ENCODE results near the gene FHOD3. TPM values are rescaled to one million over a fixed set of nuclear protein-coding genes. Genes with fewer than 3 reads are reported as not detected.

Gene FHOD3
- total and polyA plus RNA-seq, 2 of the 13 experiments (the other 11 are each of a cell fraction or from before 2014, with no cell fraction given): 0.07 TPM; not detected in 1

GRCh38 chr18:36594621-36595020 lies 297.1 kb downstream of the FHOD3 start:
- CTCF ChIA-PET (ENCODE audit: low intra/inter-chr PET ratio, low total read pairs): no interaction called here
- TF ChIP-seq ZNF296 (CRISPR knock-in tag; conservative IDR thresholded peaks at IDR 0.05) (no peak), CREBL2 (CRISPR knock-in tag; IDR thresholded peaks at IDR 0.05; ENCODE audit: borderline replicate concordance) (no peak)
- POLR2A ChIA-PET: no interaction called here
- ATAC-seq: no peak
- Histone ChIP-seq H3K27me3 (ENCODE audit: control insufficient read depth in 1 of 2, insufficient read depth in 2 of 2, low read length in 2 of 2) (peaks cover 2 to 13% of the 10 kb centered on the region in 2 experiments; a peak in 2 of 5 replicates), H3K79me2 (ENCODE audit: insufficient read depth, low read length) (no peaks in the 10 kb centered on the region), H2AFZ (ENCODE audit: low read length) (no peak overlapping the region), H3K4me2 (ENCODE audit: low read depth, low read length) (no peak overlapping the region), H3K9me3 (ENCODE audit: low read length) (no peaks in the 10 kb centered on the region), H3K36me3 (replicated peaks in 1 of 2; ENCODE audit: control insufficient read depth in 1 of 2, insufficient read depth in 2 of 2, low read length in 2 of 2) (no peaks in the 10 kb centered on the region), H3K27ac (ENCODE audit: extremely low read length, insufficient read depth, low read length) (no peak overlapping the region), H3K9ac (ENCODE audit: insufficient read depth, low read depth, low read length) (no peak overlapping the region), H3K4me3 (replicated peaks in 1 of 3; ENCODE audit: insufficient read depth in 1 of 3, low read depth in 2 of 3, low read length in 3 of 3) (no peak overlapping the region), H3K4me1 (ENCODE audit: insufficient read depth, low read length) (no peaks in the 10 kb centered on the region), H4K20me1 (ENCODE audit: insufficient read depth, low read length) (no peaks in the 10 kb centered on the region)
- no TSS peak for BruUV-seq (replicated peaks)
- no peak for DNase-seq (ENCODE audit: low spot score)
- intact Hi-C loops (cut with micrococcal nuclease; ENCODE audit: unreplicated experiment) (no loop called here), in situ Hi-C loops (cut with HindIII; ENCODE audit: extremely low pct_ligation_motif_present, low pct_unique_long_range_greater_than_20kb) (no loop called here)
- WGBS (ENCODE audit: low lambda C conversion rate): 46% methylated on average over 9 of the region's 9 CpGs
- FAIRE-seq: no peak

GRCh38 chr18:36595046-36595817 lies 297.7 kb downstream of the FHOD3 start:
- in situ Hi-C loops (cut with HindIII; ENCODE audit: extremely low pct_ligation_motif_present, low pct_unique_long_range_greater_than_20kb) (no loop called here), intact Hi-C loops (cut with micrococcal nuclease; ENCODE audit: unreplicated experiment) (no loop called here)
- CTCF ChIA-PET (ENCODE audit: low intra/inter-chr PET ratio, low total read pairs): no interaction called here
- H3K27me3 ChIP-seq (ENCODE audit: control insufficient read depth in 1 of 2, insufficient read depth in 2 of 2, low read length in 2 of 2): peaks cover 2 to 9% of the 10 kb centered on the region in 2 experiments; a peak in 1 of 5 replicates
- no peaks in the 10 kb centered on the region for H3K79me2 ChIP-seq (ENCODE audit: insufficient read depth, low read length)
- no TSS peak for BruUV-seq (replicated peaks)
- ATAC-seq (no peak), FAIRE-seq (no peak), DNase-seq (ENCODE audit: low spot score) (no peak)
- 21% methylated on average over 10 of the region's 10 CpGs for WGBS (ENCODE audit: low lambda C conversion rate)
- H3K36me3 ChIP-seq (replicated peaks in 1 of 2; ENCODE audit: control insufficient read depth in 1 of 2, insufficient read depth in 2 of 2, low read length in 2 of 2): no peaks in the 10 kb centered on the region
- H4K20me1 ChIP-seq (ENCODE audit: insufficient read depth, low read length): no peaks in the 10 kb centered on the region
- POLR2A ChIA-PET: no interaction called here
- no peak overlapping the region for H3K4me2 ChIP-seq (ENCODE audit: low read depth, low read length)
- no peak overlapping the region for H3K4me3 ChIP-seq (replicated peaks in 1 of 3; ENCODE audit: insufficient read depth in 1 of 3, low read depth in 2 of 3, low read length in 3 of 3)
- no peak overlapping the region for H3K27ac ChIP-seq (ENCODE audit: extremely low read length, insufficient read depth, low read length)
- H3K9me3 ChIP-seq (ENCODE audit: low read length): no peaks in the 10 kb centered on the region
- H3K9ac ChIP-seq (ENCODE audit: insufficient read depth, low read depth, low read length): no peak overlapping the region
- no peak overlapping the region for H2AFZ ChIP-seq (ENCODE audit: low read length)
- no peak for TF ChIP-seq ZC3H4 (CRISPR knock-in tag; IDR thresholded peaks at IDR 0.05; ENCODE audit: borderline replicate concordance)
- TF ChIP-seq ZNF563 (CRISPR knock-in tag; IDR thresholded peaks at IDR 0.05): no peak
- no peak for TF ChIP-seq MAFK (conservative IDR thresholded peaks at IDR 0.05 in 1 of 2, IDR thresholded peaks at IDR 0.05 in 1 of 2; ENCODE audit: low read length in 2 of 2)
- no peak for TF ChIP-seq HMG20A (CRISPR knock-in tag; IDR thresholded peaks at IDR 0.05; ENCODE audit: borderline replicate concordance)
- no peak for TF ChIP-seq ZNF414 (CRISPR knock-in tag; IDR thresholded peaks at IDR 0.05)
- TF ChIP-seq NCOA5 (CRISPR knock-in tag; IDR thresholded peaks at IDR 0.05): no peak
- no peak for TF ChIP-seq HNRNPLL (IDR thresholded peaks at IDR 0.05; ENCODE audit: low read depth, low read length, poor library complexity, severe bottlenecking)
- TF ChIP-seq PBX2 (CRISPR knock-in tag; IDR thresholded peaks at IDR 0.05): no peak
- H3K4me1 ChIP-seq (ENCODE audit: insufficient read depth, low read length): no peaks in the 10 kb centered on the region

All from HepG2 (cell line).